Stomach (tissue), 9 donors: Measurements from ENCODE around the gene DCTN2. TPM values are rescaled to one million over a fixed set of nuclear protein-coding genes. Genes with fewer than 3 reads are reported as not detected.

Experiments used
- DNase-seq, 2 donors: peaks; one replicate each; pipeline versions ENCODE4 v3.0.0 to v3.0.0-alpha.2; 2013 to 2019
- H3K27ac ChIP-seq, 5 donors: fragments of 200-600 bp in 4 of 5; sonication (generic) in 4 of 5; one replicate each; pipeline ENCODE4 v1.5.1; 2013 to 2019; ENCODE audit warnings: mild to moderate bottlenecking in 1 of 5, moderate library complexity in 1 of 5
- H3K27me3 ChIP-seq, 3 donors: fragments of 200-600 bp; sonication (generic); one replicate each; pipeline ENCODE4 v1.5.1; 2017 to 2019; ENCODE audit warnings: mixed run types in 1 of 3
- H3K36me3 ChIP-seq, 4 donors: fragments of 200-600 bp; sonication (generic); 1 replicate in 3 of 4; 2 replicates in 1 of 4; pipeline ENCODE4 v1.5.1; 2016 to 2019
- H3K4me1 ChIP-seq, 4 donors: fragments of 200-600 bp; sonication (generic); one replicate each; pipeline ENCODE4 v1.5.1; 2016 to 2019
- H3K4me3 ChIP-seq, 4 donors: fragments of 200-600 bp; sonication (generic) in 3 of 4; one replicate each; pipeline ENCODE4 v1.5.1; 2016 to 2019; ENCODE audit warnings: mild to moderate bottlenecking in 1 of 4
- H3K9me3 ChIP-seq, 4 donors: fragments of 200-600 bp; sonication (generic); one replicate each; pipeline ENCODE4 v1.5.1; 2016 to 2019
- CTCF ChIP-seq, 7 experiments: fragments of 450-650 bp in 4 of 7; fragments of 200-600 bp in 3 of 7; sonication (generic) in 3 of 7; IDR thresholded peaks; one replicate each; pipeline ENCODE4 v1.5.1; 2016 to 2019; ENCODE audit warnings: antibody characterized with exemption in 7 of 7, control low read depth in 2 of 7, mild to moderate bottlenecking in 1 of 7
- EP300 ChIP-seq: sonication (generic); formaldehyde crosslinking; IDR thresholded peaks from one replicate; pipeline ENCODE4 v1.6.1; 2017; ENCODE audit warnings: antibody characterized with exemption
- POLR2A ChIP-seq, 4 donors: fragments of 450-650 bp; IDR thresholded peaks; one replicate each; pipeline ENCODE4 v1.6.1; 2016; ENCODE audit warnings: antibody characterized with exemption in 4 of 4, control low read depth in 2 of 4, mild to moderate bottlenecking in 1 of 4, moderate library complexity in 1 of 4
- POLR2AphosphoS5 ChIP-seq, 3 donors: sonication (generic); formaldehyde crosslinking; IDR thresholded peaks; one replicate each; pipeline ENCODE4 v1.6.1; 2016; ENCODE audit warnings: antibody characterized with exemption in 3 of 3
- WGBS, 5 donors: extraction: QIAGEN DNeasy Blood & Tissue Kit in 3 of 5; methylation state at CpG; one replicate each; pipeline versions ENCODE4 v1.1.5 to v1.1.7; 2013 to 2018; 5-methylcytosine and 5-hydroxymethylcytosine counted together
- intact Hi-C: fragments of 100-400 bp; cut with DNase I; formaldehyde crosslinking; loops from one replicate; pipeline ENCODE4 v1.15.1; 2023; ENCODE audit warnings: low total_unique reads
- polyA plus RNA-seq, 3 donors: library from polyadenylated mRNA; stranded (reverse); fragments of 200-250 nt; gene quantifications; one replicate each; pipeline ENCODE4 v1.2.3, GENCODE V29; 2013
- total RNA-seq, 5 donors: library from RNA; depleted of rRNA; stranded (reverse); fragments of >200 nt; gene quantifications; one replicate each; pipeline versions ENCODE4 v1.1.0 to v1.2.3, GENCODE V29; 2014 to 2016
- donor health status: healthy with polysubstance abuse.
- donor health status: Bipolar disorder and iron deficiency.
- donor health status: healthy.

DCTN2 gene
- total and polyA plus RNA-seq, 8 donors, result 28.6 to 177 (median 106) TPM

DNA sequence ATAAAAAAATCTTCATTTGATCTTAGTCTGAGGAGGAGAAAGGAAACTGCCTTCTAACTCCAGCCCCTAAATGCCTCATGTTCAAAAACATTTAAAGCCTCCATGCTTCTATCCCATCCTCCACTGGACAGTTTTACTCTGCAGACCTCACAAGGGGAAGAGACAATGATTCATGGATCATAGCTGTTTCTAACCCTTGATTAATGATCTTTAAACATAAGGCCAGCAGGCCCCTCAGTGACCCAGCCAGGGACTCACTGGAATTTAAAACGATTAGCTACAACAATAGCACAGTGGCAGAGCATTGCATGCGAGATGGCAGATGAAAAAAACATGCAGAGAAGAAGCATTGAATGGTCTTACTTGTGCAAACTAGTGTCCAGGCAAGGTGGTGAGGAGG, 6.0 kb downstream of the DCTN2 start:
- Histone ChIP-seq H3K4me3 (no peak overlapping the region), H3K27ac (no peak overlapping the region), H3K36me3 (peaks cover 3 to 58% (median 52%) of the 10 kb centered on the region in 4 donors), H3K27me3 (no peaks in the 10 kb centered on the region), H3K4me1 (peaks cover 9 to 59% (median 25%) of the 10 kb centered on the region in 4 donors), H3K9me3 (no peaks in the 10 kb centered on the region)
- no peak for DNase-seq
- TF ChIP-seq POLR2AphosphoS5 (IDR thresholded peaks at IDR 0.05) (no peak), CTCF (IDR thresholded peaks at IDR 0.05) (no peak), EP300 (no peak), POLR2A (IDR thresholded peaks at IDR 0.05) (no peak)
- intact Hi-C loops, result no loop called here
- 30 to 52% (median 46%) methylated on average over 2 of the region's 2 CpGs for WGBS, 5 donors

GRCh38 chr12:57539134-57539768, 7.7 kb downstream of the DCTN2 start:
- WGBS, 5 donors, result 75 to 85% (median 80%) methylated on average over 5 of the region's 5 CpGs
- no peaks in the 10 kb centered on the region for H3K9me3 ChIP-seq
- no peak for TF ChIP-seq EP300
- no peak for TF ChIP-seq POLR2AphosphoS5 (IDR thresholded peaks at IDR 0.05)
- TF ChIP-seq CTCF (IDR thresholded peaks at IDR 0.05), result no peak
- TF ChIP-seq POLR2A (IDR thresholded peaks at IDR 0.05), result no peak
- H3K4me3 ChIP-seq, result no peak overlapping the region
- DNase-seq, result peak in 1 of 2 donors; percentile 2
- H3K4me1 ChIP-seq, result peaks cover 0 to 55% (median 18%) of the 10 kb centered on the region in 4 donors
- H3K36me3 ChIP-seq, result peaks cover 19 to 74% (median 67%) of the 10 kb centered on the region in 4 donors
- H3K27ac ChIP-seq, result no peak overlapping the region
- intact Hi-C loops, result no loop called here
- H3K27me3 ChIP-seq, result no peaks in the 10 kb centered on the region

- DNase-seq, result no peak
- Histone ChIP-seq H3K27me3 (no peaks in the 10 kb centered on the region), H3K9me3 (no peaks in the 10 kb centered on the region), H3K27ac (peak overlapping the region; percentile 11 to 81 (median 53)), H3K4me1 (peaks cover 0 to 45% (median 18%) of the 10 kb centered on the region in 4 donors), H3K36me3 (peaks cover 40 to 86% (median 81%) of the 10 kb centered on the region in 4 donors), H3K4me3 (no peak overlapping the region)
- TF ChIP-seq CTCF (IDR thresholded peaks at IDR 0.05) (no peak), POLR2AphosphoS5 (IDR thresholded peaks at IDR 0.05) (no peak), EP300 (no peak), POLR2A (IDR thresholded peaks at IDR 0.05) (no peak)
- WGBS, 5 donors, result 92 to 100% (median 96%) methylated on average over 1 of the region's 1 CpG
- intact Hi-C loops, result no loop called here
These were observed 10.4 kb downstream of the DCTN2 start for GRCh38 chr12:57536597-57536942.

GRCh38 chr12:57535764-57536596, 11.0 kb downstream of the DCTN2 start:
- peak; percentile 60 to 65 for DNase-seq

More at GRCh38 chr12:57535764-57536596, 11.0 kb downstream of the DCTN2 start:
- Histone ChIP-seq H3K27ac (peak overlapping the region; percentile 25 to 81 (median 54)), H3K27me3 (no peaks in the 10 kb centered on the region), H3K9me3 (no peaks in the 10 kb centered on the region), H3K4me1 (peaks cover 0 to 39% (median 18%) of the 10 kb centered on the region in 4 donors), H3K36me3 (peaks cover 44 to 86% (median 83%) of the 10 kb centered on the region in 4 donors), H3K4me3 (no peak overlapping the region)
- intact Hi-C loops, result no loop called here
- WGBS, 5 donors, result 38 to 58% (median 51%) methylated on average over 6 of the region's 6 CpGs
- peak in 2 of 3 donors; percentile 20 to 51 for TF ChIP-seq POLR2AphosphoS5 (IDR thresholded peaks at IDR 0.05)
- TF ChIP-seq POLR2A (IDR thresholded peaks at IDR 0.05), result no peak
- no peak for TF ChIP-seq EP300
- no peak for TF ChIP-seq CTCF (IDR thresholded peaks at IDR 0.05)
